NCI-H2029 treated with DMSO at 0.1 percent for 48 hours (cell line): ENCODE measurements around the gene HAUS3.
"Not testable (repeated sequence)": the region's sequence is repeated elsewhere in the genome, so short reads cannot be mapped to it uniquely, and the experiment has no call there.

Source experiments
- DNase-seq: peaks from one replicate; lab custom pipeline; 2025; lab: John Stamatoyannopoulos, UW

Gene HAUS3

DNA sequence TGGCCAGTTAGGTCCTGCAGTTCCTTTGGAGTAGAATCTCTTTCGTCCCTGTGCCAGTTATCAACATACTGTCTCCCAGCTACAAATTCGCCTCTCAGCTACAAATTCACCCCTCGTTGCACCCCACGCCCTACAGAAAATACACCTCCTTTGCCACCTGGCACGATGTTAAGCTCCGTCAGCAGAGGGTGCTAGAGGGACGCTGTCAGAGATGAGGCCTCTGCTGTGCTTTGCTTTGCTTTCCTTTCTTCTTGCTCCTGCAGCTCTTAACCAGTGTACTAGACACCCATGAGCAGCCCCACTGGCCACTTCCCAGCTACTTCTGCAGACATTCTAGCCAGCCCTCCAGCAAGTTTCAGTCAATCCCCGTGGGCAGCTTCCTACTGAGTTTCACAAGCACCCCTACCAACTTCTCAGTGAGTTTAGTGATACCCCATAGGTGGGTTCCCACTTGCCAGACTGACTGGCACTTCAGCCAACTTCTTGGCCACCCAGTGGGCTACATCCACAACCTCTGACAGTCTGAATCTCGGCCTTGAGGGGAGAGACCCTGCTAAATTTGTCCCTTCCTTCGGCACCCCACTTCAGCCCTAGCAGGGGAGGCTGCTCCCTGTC, 21.8 kb downstream of the HAUS3 start:
- peak; percentile 51 for DNase-seq

- no peak for DNase-seq
Measured at GRCh38 chr4:2219233-2219760, 22.6 kb downstream of the HAUS3 start.

DNA sequence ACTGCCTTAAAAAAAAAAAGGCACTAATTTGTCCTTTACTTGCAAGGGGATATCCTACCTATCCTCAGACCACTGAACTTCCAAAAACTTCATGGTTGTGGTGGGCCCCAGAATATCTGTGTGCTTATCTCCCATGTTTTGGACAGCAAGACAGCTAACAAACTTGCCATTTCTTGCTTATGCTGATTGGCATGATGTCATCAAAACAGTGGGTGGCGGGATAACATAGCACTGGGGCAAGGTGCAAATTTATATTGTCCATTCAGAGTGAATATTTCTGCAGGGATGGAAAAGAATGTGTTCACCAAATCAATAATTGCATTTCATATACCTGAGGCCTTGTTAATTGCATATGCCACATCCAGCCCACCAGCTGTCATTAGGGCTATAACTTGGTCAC, 23.5 kb downstream of the HAUS3 start:
- no peak for DNase-seq

DNA sequence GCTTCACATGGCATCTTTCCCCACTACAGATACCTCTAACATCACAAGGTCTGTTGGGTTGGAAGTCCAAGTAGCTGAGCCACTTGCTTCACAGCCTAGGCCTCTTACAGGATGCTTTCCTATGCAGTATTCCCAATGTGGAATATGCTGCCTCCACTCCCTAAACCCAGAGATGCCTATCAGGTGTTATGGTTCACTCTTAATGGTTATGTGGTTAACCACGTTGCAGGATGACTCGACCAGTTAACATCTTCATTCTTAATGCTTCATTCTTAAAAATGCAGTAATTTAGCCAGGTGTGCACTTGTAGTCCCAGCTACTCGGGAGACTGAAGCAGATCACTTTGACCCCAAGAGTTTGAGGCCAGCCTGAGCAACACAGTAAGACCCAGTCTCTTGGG, 24.2 kb downstream of the HAUS3 start:
- no peak for DNase-seq

DNA sequence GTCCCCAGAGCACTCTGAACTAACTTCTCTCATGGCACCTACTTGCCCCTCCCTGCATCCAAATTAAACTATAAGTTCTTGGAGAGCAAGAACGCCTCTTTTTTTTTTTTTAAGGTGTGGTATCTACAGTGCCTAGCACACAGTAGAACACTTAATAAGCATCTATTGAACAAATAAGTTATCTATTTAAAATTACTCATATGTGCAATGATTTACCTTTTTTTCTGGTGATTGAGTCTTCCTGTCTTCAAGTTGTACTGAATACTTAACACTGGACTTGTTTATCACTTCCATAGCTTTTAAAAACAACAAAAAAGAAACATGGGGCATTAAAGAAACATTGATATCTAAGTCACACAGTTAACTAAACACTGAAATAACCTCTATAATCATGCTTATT, 29.1 kb downstream of the HAUS3 start:
- no peak for DNase-seq

DNA sequence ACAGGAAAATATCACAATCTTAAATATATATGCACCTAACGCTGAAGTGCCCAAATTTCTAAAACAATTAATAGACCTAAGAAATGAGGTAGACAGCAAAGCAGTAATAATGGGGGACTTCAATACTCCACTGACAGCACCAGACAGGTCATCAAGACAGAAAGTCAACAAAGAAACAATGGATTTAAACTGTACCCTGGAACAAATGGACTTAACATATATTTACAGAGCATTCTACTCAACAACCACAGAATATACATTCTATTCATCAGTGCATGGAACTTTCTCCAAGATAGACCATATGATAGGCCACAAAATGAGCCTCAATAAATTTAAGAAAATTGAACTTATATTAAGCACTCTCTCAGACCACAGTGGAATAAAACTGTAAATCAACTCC, 39.1 kb downstream of the HAUS3 start:
- DNase-seq: not testable (repeated sequence)

- DNase-seq: no peak
Measured at GRCh38 chr4:2194496-2194895, 47.4 kb downstream of the HAUS3 start.

DNA sequence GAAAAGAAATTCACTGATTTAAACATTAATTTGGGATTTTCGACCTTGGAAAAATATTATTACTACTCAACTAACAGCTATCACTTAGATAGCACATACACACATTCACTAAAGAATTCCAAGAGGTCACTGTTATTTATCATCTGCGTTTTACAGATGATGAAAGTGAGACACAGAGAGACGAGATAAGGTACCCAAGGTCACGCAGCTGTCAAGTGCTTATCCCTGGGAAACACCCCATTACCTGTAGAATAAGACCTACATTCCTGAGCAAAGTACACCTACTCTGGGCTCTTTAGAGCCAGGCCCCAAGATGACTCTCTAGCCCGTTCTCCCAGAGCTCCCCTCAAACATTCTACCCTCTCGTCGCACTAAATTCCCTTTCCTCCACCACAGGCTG, 48.6 kb downstream of the HAUS3 start:
- no peak for DNase-seq

GRCh38 chr4:2186865-2187172, 55.1 kb downstream of the HAUS3 start:
- DNase-seq: no peak

DNA sequence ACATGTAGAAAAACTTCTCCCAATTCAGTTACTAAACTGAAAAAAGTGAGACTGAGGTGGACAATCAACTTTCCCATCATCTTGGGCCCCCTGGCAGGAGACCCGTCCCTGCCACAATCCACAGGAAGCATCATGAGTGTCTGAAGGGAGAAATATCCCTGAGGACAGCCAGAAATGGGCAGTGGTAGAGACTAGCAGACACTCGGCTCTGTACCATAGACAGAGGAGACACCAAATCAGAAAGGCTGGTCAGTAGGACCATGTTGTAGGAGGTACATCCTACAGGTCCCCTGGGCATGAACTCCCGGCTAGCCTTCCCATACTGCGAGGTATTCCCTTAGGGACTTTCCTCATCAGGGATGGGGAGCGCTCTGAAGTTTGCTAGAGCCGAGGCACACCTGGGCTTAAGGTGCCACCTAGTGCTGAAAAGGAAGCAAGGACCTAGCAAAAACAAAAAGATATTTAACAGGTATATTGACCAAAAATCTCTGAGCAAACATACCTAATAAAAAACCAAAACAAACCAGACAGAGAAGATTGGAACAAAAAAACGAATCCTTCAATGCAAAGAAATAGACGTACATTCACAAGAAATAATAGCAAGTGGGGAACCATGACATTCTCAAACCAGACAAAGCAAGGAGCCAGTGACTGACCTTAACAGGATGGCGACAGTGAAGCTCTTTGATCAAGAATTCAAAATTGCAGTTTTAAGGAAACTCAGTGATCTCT, 55.6 kb downstream of the HAUS3 start:
- DNase-seq: no peak

- DNase-seq: no peak
Measured at GRCh38 chr4:2183394-2183793, 58.5 kb downstream of the HAUS3 start.

- DNase-seq: no peak
Measured at GRCh38 chr4:2182994-2183393, 58.9 kb downstream of the HAUS3 start.

GRCh38 chr4:2180410-2180809, 61.5 kb downstream of the HAUS3 start:
- no peak for DNase-seq

- no peak for DNase-seq
Measured at GRCh38 chr4:2179717-2180116, 62.2 kb downstream of the HAUS3 start.

DNA sequence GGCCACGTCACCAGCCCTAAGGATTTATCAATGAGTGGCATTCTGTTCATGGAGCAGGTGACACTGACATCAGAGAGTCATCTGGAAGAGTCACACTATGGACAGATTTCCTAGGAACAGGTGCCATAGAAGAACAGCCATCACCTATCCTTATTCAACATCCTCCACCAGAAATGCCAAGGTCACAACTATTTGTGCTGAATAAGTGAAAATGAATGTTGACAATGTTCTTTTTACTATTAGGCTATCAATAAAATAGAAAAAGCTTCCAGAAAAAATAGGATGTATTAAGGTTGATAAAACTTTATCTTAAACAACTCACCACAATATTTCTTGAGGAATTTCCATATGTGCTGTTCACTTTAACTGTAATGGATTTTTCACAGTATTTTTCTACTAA, 62.9 kb downstream of the HAUS3 start:
- DNase-seq: no peak
